ENCODE measurements around the gene ACYP1. TPM values are rescaled to one million over a fixed set of nuclear protein-coding genes. Genes with fewer than 3 reads are reported as not detected.
A peak's percentile ranks its signal among the peaks of the same experiment; 100 is the strongest.

The ACYP1 gene
- total and polyA plus RNA-seq, 2 of the 13 experiments (the other 11 are each of a cell fraction or from before 2014, with no cell fraction given): 9.7 to 22.4 TPM

GRCh38 chr14:75069121-75069810 is 5.4 kb upstream of the ACYP1 start, which contains the start of gene ZC2HC1C (continued):
- TF ChIP-seq, protein P1, sequence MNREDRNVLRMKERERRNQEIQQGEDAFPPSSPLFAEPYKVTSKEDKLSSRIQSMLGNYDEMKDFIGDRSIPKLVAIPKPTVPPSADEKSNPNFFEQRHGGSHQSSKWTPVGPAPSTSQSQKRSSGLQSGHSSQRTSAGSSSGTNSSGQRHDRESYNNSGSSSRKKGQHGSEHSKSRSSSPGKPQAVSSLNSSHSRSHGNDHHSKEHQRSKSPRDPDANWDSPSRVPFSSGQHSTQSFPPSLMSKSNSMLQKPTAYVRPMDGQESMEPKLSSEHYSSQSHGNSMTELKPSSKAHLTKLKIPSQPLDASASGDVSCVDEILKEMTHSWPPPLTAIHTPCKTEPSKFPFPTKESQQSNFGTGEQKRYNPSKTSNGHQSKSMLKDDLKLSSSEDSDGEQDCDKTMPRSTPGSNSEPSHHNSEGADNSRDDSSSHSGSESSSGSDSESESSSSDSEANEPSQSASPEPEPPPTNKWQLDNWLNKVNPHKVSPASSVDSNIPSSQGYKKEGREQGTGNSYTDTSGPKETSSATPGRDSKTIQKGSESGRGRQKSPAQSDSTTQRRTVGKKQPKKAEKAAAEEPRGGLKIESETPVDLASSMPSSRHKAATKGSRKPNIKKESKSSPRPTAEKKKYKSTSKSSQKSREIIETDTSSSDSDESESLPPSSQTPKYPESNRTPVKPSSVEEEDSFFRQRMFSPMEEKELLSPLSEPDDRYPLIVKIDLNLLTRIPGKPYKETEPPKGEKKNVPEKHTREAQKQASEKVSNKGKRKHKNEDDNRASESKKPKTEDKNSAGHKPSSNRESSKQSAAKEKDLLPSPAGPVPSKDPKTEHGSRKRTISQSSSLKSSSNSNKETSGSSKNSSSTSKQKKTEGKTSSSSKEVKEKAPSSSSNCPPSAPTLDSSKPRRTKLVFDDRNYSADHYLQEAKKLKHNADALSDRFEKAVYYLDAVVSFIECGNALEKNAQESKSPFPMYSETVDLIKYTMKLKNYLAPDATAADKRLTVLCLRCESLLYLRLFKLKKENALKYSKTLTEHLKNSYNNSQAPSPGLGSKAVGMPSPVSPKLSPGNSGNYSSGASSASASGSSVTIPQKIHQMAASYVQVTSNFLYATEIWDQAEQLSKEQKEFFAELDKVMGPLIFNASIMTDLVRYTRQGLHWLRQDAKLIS (CRISPR knock-in tag; IDR thresholded peaks at IDR 0.05): no peak
- TF ChIP-seq ZNF629 (CRISPR knock-in tag; conservative IDR thresholded peaks at IDR 0.05) (0 out of 2 replicates have a peak, but pooled peaks have one; percentile 21), ARNTL (CRISPR knock-in tag; IDR thresholded peaks at IDR 0.05) (peak; percentile 50; the same call in 1 of the 2 replicates), ZNF567 (CRISPR knock-in tag; IDR thresholded peaks at IDR 0.05; ENCODE audit: borderline replicate concordance) (peak; percentile 61; the same call in 1 of the 2 replicates), ZBED4 (CRISPR knock-in tag; IDR thresholded peaks at IDR 0.05; ENCODE audit: borderline replicate concordance) (peak; percentile 96), ZNF839 (CRISPR knock-in tag; IDR thresholded peaks at IDR 0.05; ENCODE audit: borderline replicate concordance) (0 out of 2 replicates have a peak, but pooled peaks have one; percentile 54), ZNF788 (CRISPR knock-in tag; IDR thresholded peaks at IDR 0.05; ENCODE audit: borderline replicate concordance) (peak; percentile 82; the same call in 1 of the 2 replicates), MBNL3 (CRISPR knock-in tag; conservative IDR thresholded peaks at IDR 0.05) (no peak), NR1H2 (CRISPR knock-in tag; IDR thresholded peaks at IDR 0.05; ENCODE audit: borderline replicate concordance, low read depth) (no peak), TGIF2 (CRISPR knock-in tag; IDR thresholded peaks at IDR 0.05) (peak; percentile 78; the same call in 1 of the 2 replicates), ZBTB49 (CRISPR knock-in tag; IDR thresholded peaks at IDR 0.05; ENCODE audit: borderline replicate concordance) (no peak)
- TF ChIP-seq, protein P2, sequence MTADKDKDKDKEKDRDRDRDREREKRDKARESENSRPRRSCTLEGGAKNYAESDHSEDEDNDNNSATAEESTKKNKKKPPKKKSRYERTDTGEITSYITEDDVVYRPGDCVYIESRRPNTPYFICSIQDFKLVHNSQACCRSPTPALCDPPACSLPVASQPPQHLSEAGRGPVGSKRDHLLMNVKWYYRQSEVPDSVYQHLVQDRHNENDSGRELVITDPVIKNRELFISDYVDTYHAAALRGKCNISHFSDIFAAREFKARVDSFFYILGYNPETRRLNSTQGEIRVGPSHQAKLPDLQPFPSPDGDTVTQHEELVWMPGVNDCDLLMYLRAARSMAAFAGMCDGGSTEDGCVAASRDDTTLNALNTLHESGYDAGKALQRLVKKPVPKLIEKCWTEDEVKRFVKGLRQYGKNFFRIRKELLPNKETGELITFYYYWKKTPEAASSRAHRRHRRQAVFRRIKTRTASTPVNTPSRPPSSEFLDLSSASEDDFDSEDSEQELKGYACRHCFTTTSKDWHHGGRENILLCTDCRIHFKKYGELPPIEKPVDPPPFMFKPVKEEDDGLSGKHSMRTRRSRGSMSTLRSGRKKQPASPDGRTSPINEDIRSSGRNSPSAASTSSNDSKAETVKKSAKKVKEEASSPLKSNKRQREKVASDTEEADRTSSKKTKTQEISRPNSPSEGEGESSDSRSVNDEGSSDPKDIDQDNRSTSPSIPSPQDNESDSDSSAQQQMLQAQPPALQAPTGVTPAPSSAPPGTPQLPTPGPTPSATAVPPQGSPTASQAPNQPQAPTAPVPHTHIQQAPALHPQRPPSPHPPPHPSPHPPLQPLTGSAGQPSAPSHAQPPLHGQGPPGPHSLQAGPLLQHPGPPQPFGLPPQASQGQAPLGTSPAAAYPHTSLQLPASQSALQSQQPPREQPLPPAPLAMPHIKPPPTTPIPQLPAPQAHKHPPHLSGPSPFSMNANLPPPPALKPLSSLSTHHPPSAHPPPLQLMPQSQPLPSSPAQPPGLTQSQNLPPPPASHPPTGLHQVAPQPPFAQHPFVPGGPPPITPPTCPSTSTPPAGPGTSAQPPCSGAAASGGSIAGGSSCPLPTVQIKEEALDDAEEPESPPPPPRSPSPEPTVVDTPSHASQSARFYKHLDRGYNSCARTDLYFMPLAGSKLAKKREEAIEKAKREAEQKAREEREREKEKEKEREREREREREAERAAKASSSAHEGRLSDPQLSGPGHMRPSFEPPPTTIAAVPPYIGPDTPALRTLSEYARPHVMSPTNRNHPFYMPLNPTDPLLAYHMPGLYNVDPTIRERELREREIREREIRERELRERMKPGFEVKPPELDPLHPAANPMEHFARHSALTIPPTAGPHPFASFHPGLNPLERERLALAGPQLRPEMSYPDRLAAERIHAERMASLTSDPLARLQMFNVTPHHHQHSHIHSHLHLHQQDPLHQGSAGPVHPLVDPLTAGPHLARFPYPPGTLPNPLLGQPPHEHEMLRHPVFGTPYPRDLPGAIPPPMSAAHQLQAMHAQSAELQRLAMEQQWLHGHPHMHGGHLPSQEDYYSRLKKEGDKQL (CRISPR knock-in tag; IDR thresholded peaks at IDR 0.05; ENCODE audit: low read depth): no peak

Data from HepG2 (cell line).